ENCODE data around the gene DRP2.
"Not testable (repeated sequence)": the region's sequence is repeated elsewhere in the genome, so short reads cannot be mapped to it uniquely, and the experiment has no call there.

The DRP2 gene

GRCh38 chrX:101237041-101237440 lies 17.5 kb downstream of the DRP2 start:
- DNase-seq, result no peak

DNA sequence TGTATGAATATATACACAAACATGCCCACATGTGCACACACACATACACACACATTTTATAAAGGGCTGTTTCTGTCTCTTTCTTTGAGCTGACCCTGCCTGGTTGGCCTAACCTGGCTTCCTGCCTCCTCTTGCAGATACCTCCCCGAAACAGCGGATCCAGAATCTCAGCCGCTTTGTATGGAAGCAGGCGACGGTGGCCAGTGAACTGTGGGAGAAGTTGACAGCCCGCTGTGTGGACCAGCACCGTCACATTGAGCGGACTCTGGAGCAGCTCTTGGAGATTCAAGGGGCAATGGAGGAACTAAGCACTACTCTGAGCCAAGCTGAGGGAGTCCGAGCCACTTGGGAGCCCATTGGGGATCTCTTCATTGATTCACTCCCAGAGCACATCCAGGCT lies 21.9 kb downstream of the DRP2 start:
- DNase-seq, result no peak

GRCh38 chrX:101252634-101253033 lies 33.0 kb downstream of the DRP2 start:
- no peak for DNase-seq

GRCh38 chrX:101257448-101258258 lies 38.1 kb downstream of the DRP2 start:
- no peak for DNase-seq

- no peak for DNase-seq
Measured at GRCh38 chrX:101258259-101258581, 38.6 kb downstream of the DRP2 start.

GRCh38 chrX:101260435-101260834 lies 40.8 kb downstream of the DRP2 start:
- no peak for DNase-seq

DNA sequence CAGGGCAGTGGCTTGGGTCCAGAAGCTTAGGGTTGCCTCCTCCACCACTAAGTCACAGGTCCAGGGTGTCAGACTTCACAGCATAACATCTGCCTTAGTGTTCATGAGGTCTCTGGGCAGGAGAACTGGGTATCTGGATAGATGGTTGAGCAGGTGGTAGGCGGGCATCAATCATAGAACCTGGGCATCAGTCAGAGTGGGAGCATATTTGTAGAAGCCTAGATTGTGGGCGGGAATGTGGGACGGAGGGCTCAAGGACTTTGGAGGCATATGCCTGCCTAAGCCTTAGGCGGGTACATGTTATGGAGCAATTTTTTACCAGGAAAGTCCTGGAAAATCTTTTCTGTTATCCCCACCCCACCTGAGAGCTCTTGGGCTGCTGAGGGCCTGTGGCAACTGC lies 43.0 kb downstream of the DRP2 start:
- no peak for DNase-seq

GRCh38 chrX:101263766-101264165 lies 44.2 kb downstream of the DRP2 start:
- DNase-seq, result no peak

- DNase-seq, result no peak
Measured at GRCh38 chrX:101265869-101266428, 46.4 kb downstream of the DRP2 start.

DNA sequence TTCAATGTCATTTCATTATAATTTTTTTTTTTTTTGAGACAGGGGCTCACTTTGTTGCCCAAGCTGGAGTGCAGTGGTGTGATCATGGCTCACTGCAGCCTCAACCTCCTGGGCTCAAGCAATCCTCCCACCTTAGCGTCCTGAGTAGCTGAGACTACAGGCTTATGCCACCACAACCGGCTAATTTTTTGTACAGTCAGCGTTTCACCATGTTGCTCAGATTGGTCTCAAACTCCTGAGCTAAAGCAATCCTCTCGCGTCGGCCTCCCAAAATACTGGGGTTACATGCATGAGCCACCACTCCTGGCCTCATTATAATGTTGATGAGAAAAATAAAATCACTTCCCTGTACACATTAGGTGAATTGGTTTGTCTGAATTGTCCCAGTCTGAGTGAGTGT lies 54.6 kb downstream of the DRP2 start:
- DNase-seq, result no peak

GRCh38 chrX:101276238-101276637 lies 56.7 kb downstream of the DRP2 start:
- no peak for DNase-seq

GRCh38 chrX:101287402-101287801 lies 67.8 kb downstream of the DRP2 start:
- DNase-seq, result no peak

DNA sequence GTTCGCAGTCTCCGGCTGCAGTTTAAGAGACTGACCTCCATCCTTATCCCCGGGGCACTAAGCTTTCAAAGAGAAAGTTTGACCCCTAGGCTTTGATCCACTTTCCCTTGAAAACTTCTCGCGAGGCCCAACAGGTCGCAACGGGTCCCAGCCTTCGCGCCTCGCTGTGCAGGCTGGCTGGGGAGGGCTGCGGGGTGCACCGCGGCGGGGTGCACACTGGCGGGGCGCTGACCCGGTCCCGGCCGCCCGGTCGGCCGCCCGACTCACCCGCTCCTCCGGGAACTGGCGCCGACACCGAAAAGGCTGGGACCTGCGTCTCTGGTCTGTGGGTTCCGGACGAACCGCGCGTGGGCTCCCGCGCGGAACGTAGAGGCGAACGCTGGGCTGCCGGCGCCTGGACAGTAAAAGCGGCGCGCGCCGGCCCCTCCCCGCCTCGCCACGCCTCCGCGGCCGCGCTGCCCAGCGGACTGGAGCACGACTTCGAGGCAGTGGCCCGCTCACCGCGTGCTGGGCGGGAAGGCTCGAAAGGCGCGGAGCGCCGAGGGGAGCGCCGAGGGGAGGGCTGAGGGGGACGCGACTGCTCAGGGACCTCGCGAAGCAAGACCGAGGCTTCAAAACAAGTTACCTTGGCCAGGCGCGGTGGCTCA lies 71.5 kb downstream of the DRP2 start, which contains the start of gene TAF7L:
TSS of gene TAF7L (minus strand) at position 378 of the 647 bp plus-strand sequence. CDS start 3,791 bp downstream, outside the sequence.
- no peak for DNase-seq

- not testable (repeated sequence) for DNase-seq
Measured at GRCh38 chrX:101295603-101296002, 76.0 kb downstream of the DRP2 start.

DNA sequence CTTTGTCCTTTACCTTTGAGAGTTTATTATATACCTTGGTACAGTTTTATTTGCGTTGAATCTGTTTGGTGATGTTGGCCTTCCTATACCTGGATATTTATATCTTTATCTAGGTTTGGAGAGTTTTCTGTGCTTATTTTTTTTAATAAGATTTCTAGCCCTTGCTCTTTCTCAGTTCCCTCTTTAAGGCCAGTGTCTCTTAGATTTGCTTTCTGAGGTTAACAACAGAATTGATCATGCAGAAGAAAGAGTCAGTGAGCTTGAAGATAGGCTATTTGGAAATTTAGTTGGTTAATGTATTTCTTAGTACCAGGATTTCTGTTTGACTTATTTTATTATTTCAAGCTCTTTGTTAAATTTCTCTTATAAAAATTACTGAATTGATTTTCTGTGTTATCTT lies 84.2 kb downstream of the DRP2 start:
- no peak for DNase-seq
